Activated CD4-positive, alpha-beta T cell treated with anti-CD3 and anti-CD28 coated beads for 1 hour (primary cell): ENCODE measurements around the gene TMCO1.
A peak's percentile ranks its signal among the peaks of the same experiment; 100 is the strongest.
"Not testable (repeated sequence)": the region's sequence is repeated elsewhere in the genome, so short reads cannot be mapped to it uniquely, and the experiment has no call there.

Experiments
- DNase-seq: peaks from one replicate; pipeline ENCODE4 v3.0.0-alpha.2; 2020

TMCO1 gene, protein sequence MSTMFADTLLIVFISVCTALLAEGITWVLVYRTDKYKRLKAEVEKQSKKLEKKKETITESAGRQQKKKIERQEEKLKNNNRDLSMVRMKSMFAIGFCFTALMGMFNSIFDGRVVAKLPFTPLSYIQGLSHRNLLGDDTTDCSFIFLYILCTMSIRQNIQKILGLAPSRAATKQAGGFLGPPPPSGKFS

DNA sequence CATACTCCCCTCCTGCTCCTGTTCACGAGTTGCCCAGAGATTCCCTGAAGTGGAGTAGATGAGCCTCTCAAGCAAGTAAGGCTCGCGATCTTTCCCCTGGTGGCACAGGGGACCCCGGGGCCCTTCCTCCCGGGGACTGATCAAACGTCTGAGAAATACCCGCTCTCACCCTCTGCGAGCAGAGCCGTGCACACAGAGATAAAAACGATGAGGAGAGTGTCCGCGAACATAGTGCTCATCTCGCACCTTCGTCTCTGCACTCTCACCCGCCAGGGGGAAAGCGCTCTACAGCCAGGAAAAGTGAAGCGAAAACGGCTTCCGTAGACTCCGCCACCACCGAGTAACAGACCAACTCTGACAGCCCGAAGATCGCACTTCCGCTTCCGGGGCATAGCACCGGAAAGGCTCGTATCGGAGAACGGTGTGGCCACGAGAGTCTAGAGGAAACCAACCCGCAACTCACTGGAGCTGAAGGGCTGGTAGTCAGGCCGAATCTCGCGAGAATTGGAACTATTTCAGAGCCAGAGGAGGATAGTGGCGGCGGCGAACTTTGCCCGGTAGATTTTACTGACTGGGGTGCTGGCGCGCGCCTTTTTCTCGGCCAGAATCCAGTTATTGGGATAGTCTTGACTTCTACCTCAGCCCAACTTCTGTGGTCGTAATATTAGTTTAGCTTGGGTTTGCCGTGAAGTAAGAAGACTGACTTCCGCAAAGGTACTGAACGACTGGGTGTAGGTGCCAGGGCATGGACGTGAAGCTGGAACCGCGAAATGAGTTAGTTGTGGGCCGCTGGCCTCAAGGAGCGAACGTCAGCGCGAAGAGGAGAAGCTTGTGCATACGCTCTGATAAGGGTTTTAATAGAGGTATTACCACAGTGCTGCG, at the start of gene TMCO1:
Gene TMCO1 (minus strand): TSS at position 356 of the 882 bp plus-strand sequence. CDS start 117 bp downstream, at position 239.
- peak; percentile 87 for DNase-seq

DNA sequence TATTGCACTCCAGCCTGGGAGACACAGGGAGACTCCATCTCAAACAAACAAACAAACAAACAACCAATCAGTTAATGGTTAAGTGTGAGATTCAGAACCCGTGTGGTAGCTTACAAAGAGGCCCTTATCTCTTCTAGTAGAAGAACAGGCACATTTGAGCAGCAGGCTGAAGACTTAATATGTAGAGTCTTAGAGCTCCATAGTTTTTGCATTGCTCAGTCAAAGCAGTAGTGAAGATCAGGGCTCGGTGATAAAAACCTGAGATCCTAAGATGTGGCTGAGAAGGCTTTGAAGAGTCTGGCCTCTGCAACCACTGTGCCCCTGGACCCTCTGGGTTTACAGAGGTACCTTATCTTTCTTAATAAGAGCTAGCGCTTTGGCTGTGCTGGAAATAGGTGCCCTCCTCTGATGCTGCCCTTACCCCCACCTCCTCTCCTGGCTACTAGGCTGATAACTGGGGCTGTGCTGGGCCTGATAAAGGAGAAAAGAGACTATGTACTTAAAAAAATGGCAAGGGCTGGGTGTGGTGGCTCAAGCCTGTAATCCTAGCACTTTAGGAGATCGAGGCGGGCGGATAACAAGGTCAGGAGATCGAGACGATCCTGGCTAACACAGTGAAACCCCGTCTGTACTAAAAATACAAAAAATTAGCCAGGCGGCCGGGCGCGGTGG, 48.3 kb upstream of the TMCO1 start:
- DNase-seq, result no peak

DNA sequence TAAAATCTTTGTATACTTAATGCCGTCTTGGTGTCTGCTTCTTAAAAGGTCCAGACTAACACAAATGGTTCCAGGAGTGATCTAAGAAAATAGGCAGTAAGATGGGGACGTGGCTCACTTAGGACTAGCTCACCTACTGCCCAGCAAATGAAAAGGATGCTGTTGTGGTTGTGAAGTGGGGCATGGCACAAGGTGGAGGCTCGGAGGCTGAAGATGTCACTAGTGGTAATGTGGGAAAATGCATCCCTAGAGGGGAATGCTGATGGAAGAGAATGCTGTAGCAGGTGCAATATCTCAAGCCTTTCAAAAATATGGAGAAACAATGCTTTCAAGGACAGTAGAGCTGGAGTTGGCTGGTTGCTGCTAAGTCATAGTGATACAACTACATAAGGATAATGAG, 47.5 kb upstream of the TMCO1 start:
- DNase-seq, result no peak

DNA sequence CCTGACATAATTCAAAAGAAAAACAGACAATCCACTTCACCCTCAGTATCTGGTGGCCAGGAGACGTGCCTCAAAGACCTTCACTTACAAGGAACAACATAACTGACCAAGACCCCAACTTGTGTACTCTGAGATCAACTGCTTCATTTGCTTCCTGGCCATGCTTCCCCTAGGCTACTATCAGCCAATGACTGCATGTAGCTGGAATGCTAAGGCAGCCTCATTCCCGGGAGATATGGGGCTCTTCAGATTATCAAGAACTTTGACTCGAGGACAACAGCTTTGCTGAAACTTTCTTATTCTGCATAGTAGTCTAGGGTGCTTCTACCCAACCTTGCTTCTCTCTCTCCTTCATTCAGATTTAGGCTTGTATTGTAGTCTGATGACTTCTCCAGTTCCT, 47.1 kb upstream of the TMCO1 start:
- no peak for DNase-seq

DNA sequence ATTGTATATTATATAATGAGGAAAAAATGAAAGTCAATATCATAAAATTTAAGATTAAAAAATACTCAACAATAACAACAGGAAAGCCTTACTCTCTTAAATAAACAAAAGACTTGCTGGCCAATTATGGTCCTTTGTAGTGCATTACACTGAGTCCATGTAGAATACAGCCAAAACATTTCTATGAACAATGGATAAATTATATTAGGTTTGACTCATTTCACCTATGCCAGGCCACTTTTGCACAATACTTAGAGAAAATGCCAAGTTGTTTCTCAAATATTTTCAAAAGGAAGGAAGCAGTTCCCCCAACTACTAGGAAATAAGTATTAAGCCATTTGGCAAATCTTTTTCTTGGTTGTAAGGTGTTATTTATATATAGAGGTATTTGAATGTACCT, 38.9 kb upstream of the TMCO1 start:
- DNase-seq, result no peak

DNA sequence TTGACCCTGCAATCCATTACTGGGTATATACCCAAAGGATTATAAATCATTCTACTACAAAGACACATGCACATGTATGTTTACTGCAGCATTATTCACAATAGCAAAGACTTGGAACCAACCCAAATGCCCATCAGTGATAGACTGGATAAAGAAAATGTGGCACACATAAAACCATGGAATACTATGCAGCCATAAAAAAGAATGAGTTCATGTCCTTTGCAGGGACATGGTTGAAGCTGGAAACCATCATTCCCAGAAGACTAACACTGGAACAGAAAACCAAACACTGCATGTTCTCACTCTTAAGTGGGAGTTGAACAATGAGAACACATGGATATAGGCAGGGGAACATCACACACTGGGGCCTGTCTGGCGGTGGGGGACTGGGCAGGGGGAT, 35.8 kb upstream of the TMCO1 start:
- not testable (repeated sequence) for DNase-seq

DNA sequence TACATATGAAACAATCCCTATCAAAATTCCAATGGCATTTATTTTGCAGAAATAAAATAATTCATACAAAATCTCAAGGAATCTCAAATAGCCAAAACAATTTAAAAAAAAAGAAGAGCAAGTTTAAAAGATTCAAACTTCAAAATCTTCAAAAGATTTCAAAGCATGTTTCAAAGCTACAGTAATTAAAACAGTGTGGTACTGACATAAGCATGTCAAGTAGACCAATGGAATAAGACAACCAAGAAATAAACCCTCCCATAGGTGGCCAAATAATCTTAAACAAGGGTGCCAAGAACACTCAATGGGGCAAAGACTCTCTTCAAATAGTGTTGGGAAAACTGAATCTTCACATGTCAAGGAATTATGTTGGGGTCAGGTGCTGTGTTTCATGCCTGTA, 30.7 kb upstream of the TMCO1 start:
- DNase-seq, result no peak

DNA sequence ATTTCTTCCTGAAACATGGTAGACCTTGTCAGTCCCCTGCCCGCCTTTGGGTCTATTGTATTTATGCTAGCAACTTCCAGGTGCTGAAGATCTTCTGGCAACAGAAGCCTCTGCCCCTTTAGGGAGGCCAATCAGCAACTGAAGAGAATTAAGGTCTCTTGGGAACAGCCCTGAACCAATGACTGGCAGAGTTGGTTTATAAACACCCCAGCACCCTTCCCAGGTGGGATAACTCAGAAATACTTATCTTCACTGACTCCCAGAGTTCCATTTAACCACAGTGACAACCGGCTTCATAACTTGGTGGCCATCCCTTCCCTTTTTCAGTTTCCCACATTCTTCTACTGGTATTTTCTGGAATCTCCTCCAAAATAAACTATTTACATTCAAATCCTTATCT, 27.2 kb upstream of the TMCO1 start:
- no peak for DNase-seq

DNA sequence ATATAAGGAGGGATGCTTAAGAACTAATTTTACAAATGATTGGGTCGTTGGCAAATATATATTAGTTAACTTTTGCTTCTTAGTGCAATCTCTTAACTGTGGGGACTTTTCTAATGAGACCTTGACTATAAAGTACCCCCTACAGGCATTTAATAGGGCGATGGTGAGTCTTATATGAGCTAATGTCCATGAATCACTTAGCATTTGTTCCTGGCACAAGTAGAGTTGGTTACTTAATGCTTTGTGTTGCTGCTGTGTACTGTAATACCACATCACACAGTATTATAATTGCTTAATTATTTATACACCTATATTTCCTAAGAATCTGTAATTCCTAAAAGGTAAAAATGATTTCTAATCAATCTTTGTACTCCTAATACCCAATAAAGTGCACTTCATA, 25.3 kb upstream of the TMCO1 start:
- DNase-seq, result no peak

DNA sequence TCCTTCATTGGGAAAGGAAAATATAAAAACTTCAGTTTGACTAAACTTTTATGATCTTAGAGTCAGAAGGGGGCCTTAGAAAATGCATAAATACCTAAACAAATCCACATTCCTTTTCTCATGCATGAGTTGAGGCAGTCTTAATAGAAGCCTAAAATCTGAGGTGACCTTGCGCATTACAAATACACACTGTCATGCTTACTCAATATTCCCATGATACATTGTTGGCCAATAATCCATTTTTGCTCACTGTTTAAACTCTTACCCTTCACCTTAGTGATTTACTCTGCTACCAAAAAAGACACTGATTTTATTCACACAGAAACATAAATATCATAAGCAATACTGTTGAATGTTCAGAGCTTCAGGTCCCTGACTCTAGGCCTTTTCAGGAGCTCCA, 19.1 kb upstream of the TMCO1 start:
- DNase-seq, result no peak

DNA sequence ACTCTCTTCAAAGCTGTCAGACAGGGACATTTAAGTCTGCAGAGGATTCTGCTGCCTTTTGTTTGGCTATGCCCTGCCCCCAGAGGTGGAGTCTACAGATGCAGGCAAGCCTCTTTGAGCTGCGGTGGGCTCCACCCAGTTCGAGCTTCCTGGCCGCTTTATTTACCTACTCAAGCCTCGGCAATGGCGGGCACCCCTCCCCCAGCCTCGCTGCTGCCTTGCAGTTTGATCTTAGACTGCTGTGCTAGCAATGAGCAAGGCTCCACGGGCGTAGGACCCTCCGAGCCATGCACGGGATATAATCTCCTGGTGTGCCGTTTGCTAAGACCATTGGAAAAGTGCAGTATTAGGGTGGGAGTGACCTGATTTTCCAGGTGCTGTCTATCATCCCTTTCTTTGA, 14.9 kb upstream of the TMCO1 start:
- DNase-seq, result not testable (repeated sequence)

DNA sequence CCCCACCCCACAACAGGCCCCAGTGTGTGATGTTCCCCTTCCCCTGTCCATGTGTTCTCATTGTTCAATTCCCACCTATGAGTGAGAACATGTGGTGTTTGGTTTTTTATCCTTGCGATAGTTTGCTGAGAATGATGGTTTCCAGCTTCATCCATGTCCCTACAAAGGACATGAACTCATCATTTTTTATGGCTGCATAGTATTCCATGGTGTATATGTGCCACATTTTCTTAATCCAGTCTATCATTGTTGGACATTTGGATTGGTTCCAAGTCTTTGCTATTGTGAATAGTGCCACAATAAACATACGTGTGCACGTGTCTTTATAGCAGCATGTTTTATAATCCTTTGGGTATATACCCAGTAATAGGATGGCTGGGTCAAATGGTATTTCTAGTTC, 9.5 kb upstream of the TMCO1 start:
- not testable (repeated sequence) for DNase-seq

DNA sequence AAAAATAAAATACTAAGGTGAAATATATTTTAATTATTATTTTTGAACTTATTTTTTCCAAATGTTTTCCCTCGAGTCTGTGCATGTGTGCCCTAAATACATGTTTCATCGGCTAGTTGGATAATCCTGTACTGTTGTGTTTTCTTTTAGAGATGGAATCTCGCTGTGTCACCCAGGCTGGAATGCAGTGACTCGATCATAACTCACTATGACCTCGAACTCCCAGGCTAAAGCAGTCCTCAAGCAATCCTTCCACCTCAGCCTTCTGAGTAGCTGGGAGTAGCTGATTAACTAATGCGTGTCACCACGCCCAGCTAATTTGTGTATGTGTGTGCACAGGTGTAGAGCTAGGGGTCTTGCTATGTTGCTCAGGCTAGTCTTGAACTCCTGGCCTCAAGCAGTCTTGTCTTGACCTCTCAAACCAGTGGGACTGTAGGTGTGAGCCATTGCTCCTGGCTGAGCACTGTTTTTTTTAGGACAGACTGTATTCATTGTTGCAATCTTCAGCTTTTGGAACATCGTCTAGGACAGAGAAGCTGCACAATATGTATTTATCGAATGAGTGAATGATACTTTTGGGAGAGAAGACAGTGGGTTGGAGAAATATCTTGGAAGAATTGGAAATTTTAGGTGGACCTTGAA, 4.8 kb upstream of the TMCO1 start:
- DNase-seq, result no peak

DNA sequence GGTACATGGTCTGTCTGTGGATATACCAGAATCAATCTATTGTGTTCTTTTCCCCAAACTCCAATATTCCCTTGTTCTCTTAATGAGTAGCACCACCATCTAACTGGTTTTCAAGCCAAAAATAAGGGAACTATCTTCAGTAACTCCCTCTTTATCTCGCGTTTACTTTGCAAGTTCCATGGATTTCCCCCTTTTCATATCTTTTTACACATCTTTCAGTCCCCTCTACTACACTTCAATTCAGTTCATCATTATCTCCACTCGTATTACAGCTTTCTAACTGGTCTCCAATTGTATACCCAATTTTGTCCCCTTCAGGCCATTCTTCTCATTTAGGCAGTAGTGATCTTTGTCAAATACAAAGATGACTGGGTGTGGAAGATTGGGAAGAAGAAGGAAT, 4.1 kb upstream of the TMCO1 start:
- DNase-seq, result no peak

DNA sequence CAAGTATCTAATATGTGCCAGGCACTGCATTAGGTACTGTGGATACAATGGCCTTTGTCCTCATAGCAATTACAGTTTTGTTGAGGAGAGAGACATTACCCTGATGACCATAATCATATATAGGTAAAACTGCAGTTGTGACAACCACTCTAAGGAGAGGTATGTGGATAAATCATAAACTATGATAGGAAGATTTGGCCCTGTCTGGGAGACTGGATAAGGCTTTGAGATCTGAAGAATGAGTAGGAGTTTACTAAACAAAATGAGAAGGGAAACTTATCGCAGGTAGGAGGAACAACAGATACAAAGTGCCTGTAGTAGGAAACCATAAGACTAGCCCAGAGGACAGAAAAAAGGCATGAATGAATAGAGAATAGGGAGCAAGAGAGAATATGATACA, 4.4 kb downstream of the TMCO1 start:
- no peak for DNase-seq

DNA sequence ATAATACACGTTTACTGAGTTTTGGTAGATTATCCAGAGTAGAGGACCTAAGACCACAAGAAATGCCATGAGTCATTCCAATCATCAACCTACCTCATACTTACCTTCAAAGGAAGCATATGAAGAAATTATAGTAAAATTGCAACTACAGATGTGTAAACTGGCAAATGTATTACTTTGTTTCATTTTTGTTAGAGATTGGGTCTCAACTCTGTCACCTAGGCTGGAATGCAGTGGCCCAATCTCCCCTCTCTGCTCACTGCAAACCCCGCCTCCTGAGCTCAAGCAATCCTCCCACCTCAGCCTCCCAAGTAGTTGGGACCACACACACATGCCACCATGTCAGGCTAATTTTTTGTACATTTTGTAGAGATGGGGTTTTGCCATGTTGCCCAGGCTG, 5.2 kb downstream of the TMCO1 start:
- no peak for DNase-seq

DNA sequence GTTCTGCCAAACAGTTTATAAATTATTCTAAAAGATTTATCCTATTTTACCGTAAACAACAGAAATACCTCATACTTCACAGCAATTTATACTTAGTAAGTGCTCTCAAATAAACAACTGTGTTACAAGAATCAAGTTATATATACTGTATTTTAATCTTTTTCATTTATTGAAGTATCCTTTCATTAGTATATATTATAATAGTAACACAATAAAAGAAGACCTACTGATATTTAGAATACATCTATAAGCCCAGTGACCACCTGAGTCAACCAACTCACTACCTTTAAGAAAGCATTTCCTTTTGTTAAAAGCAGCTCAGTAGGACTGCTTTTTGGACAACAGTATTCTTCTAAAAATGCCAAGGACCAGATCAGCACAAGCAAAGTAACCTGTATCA, 5.9 kb downstream of the TMCO1 start:
- DNase-seq, result no peak

DNA sequence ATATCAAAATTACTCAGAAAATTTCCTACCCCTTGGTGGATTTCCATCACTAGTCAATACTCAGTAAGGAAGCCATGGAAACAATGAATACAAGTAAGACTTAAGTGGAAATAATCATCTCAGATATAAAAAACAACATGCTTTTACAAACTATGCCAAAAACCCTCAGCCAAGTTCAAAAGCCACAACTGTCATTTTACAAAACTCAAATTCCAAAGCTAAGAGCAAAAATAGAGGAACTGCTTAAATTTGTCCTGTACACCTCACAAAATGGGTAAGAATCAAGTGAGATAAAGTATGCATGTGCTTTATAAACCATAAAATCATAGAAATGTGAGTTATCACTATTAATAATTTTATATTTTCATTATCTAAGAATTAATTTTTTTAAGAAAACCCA, 9.6 kb downstream of the TMCO1 start:
- DNase-seq, result no peak

DNA sequence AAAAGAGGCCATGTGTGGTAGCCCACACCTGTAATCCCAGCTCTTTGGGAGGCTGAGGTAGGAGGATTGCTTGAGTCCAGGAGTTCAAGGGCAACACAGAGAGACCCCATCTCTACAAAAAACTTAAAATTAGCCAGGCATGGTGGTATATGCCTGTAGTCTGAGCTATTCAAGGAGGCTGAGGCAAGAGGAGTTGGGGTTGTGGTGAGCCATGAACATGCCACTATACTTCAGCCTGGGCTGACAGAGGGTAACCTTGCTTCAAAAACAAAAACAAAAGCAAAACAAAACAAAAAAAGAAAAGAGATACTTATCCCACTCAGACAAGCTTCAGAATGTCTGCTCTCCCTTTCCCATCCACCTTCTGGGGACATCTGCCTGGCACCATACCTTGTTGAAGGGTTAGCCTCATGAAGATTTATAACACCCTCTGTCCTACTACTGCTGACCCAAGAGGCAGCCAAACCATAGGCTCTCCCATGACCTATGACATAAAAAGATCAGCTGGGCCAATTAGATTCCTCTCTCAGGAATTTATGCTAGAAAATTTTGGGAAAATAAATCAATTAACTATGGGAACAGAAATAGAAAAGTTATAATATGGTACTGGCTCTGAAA, 13.2 kb downstream of the TMCO1 start:
- no peak for DNase-seq

DNA sequence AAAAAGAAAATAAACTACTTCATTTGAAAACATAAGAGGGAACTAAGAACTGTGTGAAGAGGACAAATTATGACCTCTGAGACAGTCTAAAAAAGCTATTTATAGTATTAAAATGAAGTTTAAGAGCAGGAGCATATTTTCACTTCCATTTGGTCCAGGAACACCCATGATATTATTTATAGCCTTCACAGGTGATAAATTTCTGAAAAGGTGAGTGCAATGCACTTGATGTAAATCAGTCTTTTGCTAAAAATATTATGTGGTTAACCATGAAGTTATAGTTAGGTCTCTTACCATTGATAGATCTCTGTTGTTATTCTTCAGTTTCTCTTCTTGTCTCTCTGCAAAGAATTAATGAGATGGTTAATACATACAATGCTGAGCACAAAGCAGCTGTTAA, 14.7 kb downstream of the TMCO1 start:
- no peak for DNase-seq

DNA sequence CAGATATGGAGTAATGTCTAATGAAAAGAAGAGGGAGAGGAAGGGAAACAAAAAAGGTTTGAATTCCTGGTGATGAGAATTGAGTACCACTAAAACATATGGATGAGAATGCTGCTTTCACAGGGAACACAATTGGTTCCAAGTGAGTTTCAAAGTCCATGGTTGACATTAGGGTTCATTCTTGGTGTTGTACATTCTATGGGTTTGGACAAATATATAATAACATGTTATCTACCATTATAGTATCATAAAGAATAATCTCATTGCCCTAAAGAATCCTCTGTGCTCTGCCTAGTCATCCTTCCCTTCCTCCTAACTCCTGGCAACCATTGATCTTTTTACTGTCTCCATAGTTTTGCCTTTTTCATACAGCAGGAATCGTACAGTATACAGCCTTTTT, 20.1 kb downstream of the TMCO1 start:
- DNase-seq, result no peak

DNA sequence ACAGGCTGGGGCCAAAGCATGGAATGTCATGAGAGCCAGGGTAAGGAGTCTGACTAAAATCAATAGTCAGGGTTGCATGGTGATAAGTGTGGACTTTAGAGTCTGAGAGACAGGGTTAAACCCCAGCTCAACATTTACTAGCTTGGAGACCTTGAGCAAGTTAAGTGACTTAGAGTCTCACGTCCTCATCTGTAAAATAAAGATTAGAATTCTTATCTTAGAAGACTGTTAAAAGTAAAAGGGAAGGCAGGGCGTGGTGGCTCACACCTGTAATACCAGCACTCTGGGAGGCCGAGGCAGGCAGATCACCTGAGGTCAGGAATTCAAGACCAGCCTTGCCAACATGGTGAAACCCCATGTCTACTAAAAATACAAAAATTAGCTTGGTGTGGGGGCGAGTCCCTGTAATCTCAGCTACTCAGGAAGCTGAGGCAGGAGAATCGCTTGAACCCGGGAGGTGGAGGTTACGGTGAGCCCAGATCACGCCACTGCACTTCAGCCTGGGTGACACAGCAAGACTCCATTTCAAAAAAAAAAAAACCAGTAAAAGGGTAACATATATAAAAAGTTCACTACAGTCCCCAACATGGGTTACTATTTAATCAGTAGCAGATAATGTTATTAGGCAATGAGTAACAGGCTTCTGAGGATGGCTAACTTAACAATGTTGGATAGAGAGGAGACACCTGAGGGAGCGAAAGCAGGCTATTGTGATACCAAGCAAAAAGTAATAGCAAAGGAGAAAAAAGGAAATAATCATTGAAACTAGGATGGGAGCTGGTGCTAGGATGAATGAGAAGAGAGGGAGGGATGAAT, 20.8 kb downstream of the TMCO1 start:
- no peak for DNase-seq
